HepG2 (cell line): ENCODE results near the gene AGRN. TPM values are rescaled to one million over a fixed set of nuclear protein-coding genes. Genes with fewer than 3 reads are reported as not detected.
A peak's percentile ranks its signal among the peaks of the same experiment; 100 is the strongest.

Experiments used
- ATF3 ChIP-seq: sonication (generic); formaldehyde crosslinking; IDR thresholded peaks from 2 replicates; pipeline ENCODE4 v1.4.0; 2020; ENCODE audit warnings: missing genetic modification reagents
- DNMT1 ChIP-seq: sonication (generic); formaldehyde crosslinking; IDR thresholded peaks from 2 replicates; pipeline ENCODE4 v1.5.1; 2020; ENCODE audit warnings: mild to moderate bottlenecking, missing genetic modification reagents
- GATA4 ChIP-seq: sonication (generic); IDR thresholded peaks from 2 replicates; pipeline ENCODE4 v1.6.1; 2016; ENCODE audit warnings: antibody characterized with exemption, low read depth, borderline replicate concordance
- GTF2F1 ChIP-seq: fragments of 150-350 bp; IDR thresholded peaks from 2 replicates; pipeline ENCODE4 v1.6.1; 2014; ENCODE audit warnings: low read length
- HBP1 ChIP-seq: IDR thresholded peaks from 2 replicates; pipeline ENCODE4 v1.6.1; 2016; ENCODE audit warnings: low read depth, control low read depth
- MIER3 ChIP-seq: IDR thresholded peaks from 2 replicates; pipeline ENCODE4 v1.6.1; 2016; ENCODE audit warnings: missing compliant biosample characterization, borderline replicate concordance
- NFYC ChIP-seq: IDR thresholded peaks from 2 replicates; pipeline ENCODE4 v1.6.1; 2016; ENCODE audit warnings: missing genetic modification reagents, missing compliant biosample characterization
- PLRG1 ChIP-seq: fragments of 450-650 bp; conservative IDR thresholded peaks from 2 replicates; pipeline ENCODE4 v1.6.1; 2016
- POGK ChIP-seq: sonication (generic); formaldehyde crosslinking; conservative IDR thresholded peaks from 2 replicates; pipeline ENCODE4 v1.8.0; 2022; ENCODE audit warnings: mild to moderate bottlenecking, moderate library complexity, missing genetic modification reagents
- RERE ChIP-seq: IDR thresholded peaks from 2 replicates; pipeline ENCODE4 v1.6.1; 2016; ENCODE audit warnings: low read depth, missing genetic modification reagents, missing compliant biosample characterization
- ZFP82 ChIP-seq: sonication (generic); formaldehyde crosslinking; IDR thresholded peaks from 2 replicates; pipeline ENCODE4 v1.5.1; 2020; ENCODE audit warnings: mild to moderate bottlenecking, missing genetic modification reagents, borderline replicate concordance
- ZNF121 ChIP-seq: sonication (generic); formaldehyde crosslinking; IDR thresholded peaks from 2 replicates; pipeline ENCODE4 v1.5.0; 2020; ENCODE audit warnings: mild to moderate bottlenecking, missing genetic modification reagents
- ZNF629 ChIP-seq: sonication (generic); formaldehyde crosslinking; conservative IDR thresholded peaks from 2 replicates; pipeline ENCODE4 v1.5.0; 2020; ENCODE audit warnings: missing genetic modification reagents
- polyA plus RNA-seq, 8 experiments: library from polyadenylated mRNA; depleted of rRNA in 3 of 8; stranded (reverse) in 7 of 8; unstranded in 1 of 8; fragments of >200 nt; fragmentation: Illumina TruSeq in 4 of 8; extraction: Trizol in 4 of 8; gene quantifications; 2 replicates each; pipeline versions ENCODE4 v1.2.1 to v1.2.3, GENCODE V29; 2011 to 2016; ENCODE audit warnings: low read depth in 4 of 8, missing spikeins in 1 of 8, mixed read lengths in 1 of 8; ENCODE audit not compliant: insufficient read depth in 1 of 8
- total RNA-seq, 5 experiments: library from RNA; depleted of rRNA; stranded (reverse); fragments of >200 nt; fragmentation: Illumina TruSeq; extraction: Trizol; gene quantifications; 2 replicates each; pipeline ENCODE4 v1.2.3, GENCODE V29; 2016; ENCODE audit warnings: low read depth in 1 of 5
- TF ChIP-seq, protein P1 (sequence below): sonication (generic); formaldehyde crosslinking; IDR thresholded peaks from 2 replicates; pipeline ENCODE4 v1.4.0; 2020; ENCODE audit warnings: mild to moderate bottlenecking, low read depth, missing genetic modification reagents
- TF ChIP-seq, protein P2 (sequence below): sonication (generic); formaldehyde crosslinking; IDR thresholded peaks from 2 replicates; pipeline ENCODE4 v1.4.0; 2020; ENCODE audit warnings: mild to moderate bottlenecking, low read depth, missing genetic modification reagents

The AGRN gene
- total and polyA plus RNA-seq, 2 of the 13 experiments (the other 11 are each of a cell fraction or from before 2014, with no cell fraction given): 29.8 to 65.2 TPM

- TF ChIP-seq NFYC: peak; percentile 50
- TF ChIP-seq ZFP82: no peak
- TF ChIP-seq HBP1 (CRISPR knock-in tag): peak; percentile 70; the same call in 1 of the 2 replicates
- TF ChIP-seq GATA4: 0 out of 2 replicates have a peak, but pooled peaks have one; percentile 44
- TF ChIP-seq ZNF629 (CRISPR knock-in tag): peak; percentile 57
- 0 out of 2 replicates have a peak, but pooled peaks have one; percentile 82 for TF ChIP-seq POGK (CRISPR knock-in tag)
- TF ChIP-seq GTF2F1: no peak
- peak; percentile 98 for TF ChIP-seq ATF3 (CRISPR knock-in tag)
- no peak for TF ChIP-seq PLRG1
- TF ChIP-seq DNMT1 (CRISPR knock-in tag): no peak
- peak; percentile 56; the same call in 1 of the 2 replicates for TF ChIP-seq RERE (CRISPR knock-in tag)
- TF ChIP-seq, protein P1, sequence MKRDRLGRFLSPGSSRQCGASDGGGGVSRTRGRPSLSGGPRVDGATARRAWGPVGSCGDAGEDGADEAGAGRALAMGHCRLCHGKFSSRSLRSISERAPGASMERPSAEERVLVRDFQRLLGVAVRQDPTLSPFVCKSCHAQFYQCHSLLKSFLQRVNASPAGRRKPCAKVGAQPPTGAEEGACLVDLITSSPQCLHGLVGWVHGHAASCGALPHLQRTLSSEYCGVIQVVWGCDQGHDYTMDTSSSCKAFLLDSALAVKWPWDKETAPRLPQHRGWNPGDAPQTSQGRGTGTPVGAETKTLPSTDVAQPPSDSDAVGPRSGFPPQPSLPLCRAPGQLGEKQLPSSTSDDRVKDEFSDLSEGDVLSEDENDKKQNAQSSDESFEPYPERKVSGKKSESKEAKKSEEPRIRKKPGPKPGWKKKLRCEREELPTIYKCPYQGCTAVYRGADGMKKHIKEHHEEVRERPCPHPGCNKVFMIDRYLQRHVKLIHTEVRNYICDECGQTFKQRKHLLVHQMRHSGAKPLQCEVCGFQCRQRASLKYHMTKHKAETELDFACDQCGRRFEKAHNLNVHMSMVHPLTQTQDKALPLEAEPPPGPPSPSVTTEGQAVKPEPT: no peak
- peak; percentile 57; the same call in 1 of the 2 replicates for TF ChIP-seq ZNF121 (CRISPR knock-in tag)
- TF ChIP-seq MIER3 (CRISPR knock-in tag): peak; percentile 93
- TF ChIP-seq, protein P2, sequence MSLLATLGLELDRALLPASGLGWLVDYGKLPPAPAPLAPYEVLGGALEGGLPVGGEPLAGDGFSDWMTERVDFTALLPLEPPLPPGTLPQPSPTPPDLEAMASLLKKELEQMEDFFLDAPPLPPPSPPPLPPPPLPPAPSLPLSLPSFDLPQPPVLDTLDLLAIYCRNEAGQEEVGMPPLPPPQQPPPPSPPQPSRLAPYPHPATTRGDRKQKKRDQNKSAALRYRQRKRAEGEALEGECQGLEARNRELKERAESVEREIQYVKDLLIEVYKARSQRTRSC (CRISPR knock-in tag): no peak
Observed at GRCh38 chr1:1006305-1007159, 13.4 kb upstream of the AGRN start (continued).
